ACC112 (cell line): ENCODE data around the gene CDKL4.
"Not testable (repeated sequence)": the region's sequence is repeated elsewhere in the genome, so short reads cannot be mapped to it uniquely, and the experiment has no call there.

Experiments
- H2AFZ ChIP-seq: fragments of 200-600 bp; sonication (generic); one replicate; pipeline ENCODE4 v1.6.0; 2017; ENCODE audit warnings: antibody characterized with exemption, low read length; ENCODE audit not compliant: unreplicated experiment
- H3K27ac ChIP-seq: fragments of 200-600 bp; sonication (generic); 2 replicates; pipeline ENCODE4 v1.5.1; 2014; ENCODE audit warnings: low read depth, mild to moderate bottlenecking, antibody characterized with exemption, low read length, moderate library complexity
- H3K27me3 ChIP-seq: fragments of 200-600 bp; sonication (generic); 2 replicates; pipeline ENCODE4 v1.6.1; 2014; ENCODE audit warnings: mild to moderate bottlenecking, antibody characterized with exemption, low read length, moderate library complexity, mixed read lengths; ENCODE audit not compliant: insufficient read depth
- H3K36me3 ChIP-seq: fragments of 200-600 bp; sonication (generic); 2 replicates; pipeline ENCODE4 v1.6.1; 2016; ENCODE audit warnings: mild to moderate bottlenecking, antibody characterized with exemption, low read length, moderate library complexity, mixed read lengths; ENCODE audit not compliant: insufficient read depth
- H3K4me1 ChIP-seq: fragments of 200-600 bp; sonication (generic); one replicate; pipeline ENCODE4 v1.6.1; 2016; ENCODE audit warnings: low read length, mixed read lengths; ENCODE audit not compliant: insufficient read depth, unreplicated experiment, control insufficient read depth
- H3K4me3 ChIP-seq: fragments of 200-600 bp; sonication (generic); 2 replicates; pipeline ENCODE4 v1.5.1; 2014; ENCODE audit warnings: mild to moderate bottlenecking, low read depth, low read length
- H3K79me2 ChIP-seq: fragments of 200-600 bp; sonication (generic); one replicate; pipeline ENCODE4 v1.6.0; 2016; ENCODE audit warnings: low read length; ENCODE audit not compliant: control insufficient read depth, unreplicated experiment, insufficient read depth

CDKL4 gene

GRCh38 chr2:39215545-39215944, 28.2 kb downstream of the CDKL4 start:
- H3K4me3 ChIP-seq, result no peak overlapping the region
- no peaks in the 10 kb centered on the region for H3K79me2 ChIP-seq
- H3K27me3 ChIP-seq, result no peaks in the 10 kb centered on the region
- no peaks in the 10 kb centered on the region for H3K4me1 ChIP-seq
- H3K27ac ChIP-seq, result no peak overlapping the region
- no peak overlapping the region for H2AFZ ChIP-seq
- no peaks in the 10 kb centered on the region for H3K36me3 ChIP-seq

DNA sequence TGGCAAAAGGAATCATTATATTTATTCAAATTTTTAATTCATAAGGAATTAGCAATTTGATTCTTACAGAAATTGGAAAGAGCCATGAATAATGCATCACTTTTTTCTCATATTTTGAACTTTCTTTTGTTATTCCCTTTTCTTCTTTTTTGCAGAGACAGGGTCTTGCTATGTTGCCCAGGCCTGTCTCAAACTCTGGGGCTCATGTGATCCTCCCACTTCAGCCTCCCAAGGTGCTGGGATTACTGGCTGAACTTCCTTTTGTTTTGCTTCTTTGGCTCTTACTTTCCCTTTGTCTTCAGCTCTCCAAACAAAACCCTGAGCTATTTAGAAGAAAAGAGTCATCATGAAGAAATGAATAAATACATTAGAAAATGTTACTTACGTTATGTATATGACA, 30.8 kb downstream of the CDKL4 start:
- H3K36me3 ChIP-seq, result no peaks in the 10 kb centered on the region
- H3K4me1 ChIP-seq, result no peaks in the 10 kb centered on the region
- H3K79me2 ChIP-seq, result no peaks in the 10 kb centered on the region
- no peak overlapping the region for H3K4me3 ChIP-seq
- H3K27me3 ChIP-seq, result no peaks in the 10 kb centered on the region
- no peak overlapping the region for H3K27ac ChIP-seq
- H2AFZ ChIP-seq, result no peak overlapping the region

GRCh38 chr2:39210846-39211245, 32.9 kb downstream of the CDKL4 start:
- Histone ChIP-seq H3K79me2 (no peaks in the 10 kb centered on the region), H3K4me1 (no peaks in the 10 kb centered on the region), H3K4me3 (no peak overlapping the region), H3K27ac (no peak overlapping the region), H2AFZ (no peak overlapping the region), H3K36me3 (no peaks in the 10 kb centered on the region), H3K27me3 (no peaks in the 10 kb centered on the region)

GRCh38 chr2:39203382-39203781, 40.4 kb downstream of the CDKL4 start:
- no peaks in the 10 kb centered on the region for H3K4me1 ChIP-seq
- no peak overlapping the region for H3K4me3 ChIP-seq
- no peak overlapping the region for H3K27ac ChIP-seq
- no peaks in the 10 kb centered on the region for H3K79me2 ChIP-seq
- H3K36me3 ChIP-seq, result no peaks in the 10 kb centered on the region
- no peaks in the 10 kb centered on the region for H3K27me3 ChIP-seq
- no peak overlapping the region for H2AFZ ChIP-seq

- Histone ChIP-seq H3K27me3 (no peaks in the 10 kb centered on the region), H2AFZ (no peak overlapping the region), H3K4me1 (no peaks in the 10 kb centered on the region), H3K27ac (no peak overlapping the region), H3K79me2 (no peaks in the 10 kb centered on the region), H3K36me3 (no peaks in the 10 kb centered on the region), H3K4me3 (no peak overlapping the region)
Measured at GRCh38 chr2:39202639-39203369, 41.0 kb downstream of the CDKL4 start.

- not testable (repeated sequence) for H3K36me3 ChIP-seq, H3K4me3 ChIP-seq, H3K27me3 ChIP-seq, H3K4me1 ChIP-seq, H2AFZ ChIP-seq, H3K79me2 ChIP-seq, H3K27ac ChIP-seq
Measured at GRCh38 chr2:39197003-39197402, 46.8 kb downstream of the CDKL4 start.

- Histone ChIP-seq H2AFZ (no peak overlapping the region), H3K4me3 (no peak overlapping the region), H3K4me1 (no peaks in the 10 kb centered on the region), H3K36me3 (no peaks in the 10 kb centered on the region), H3K27me3 (no peaks in the 10 kb centered on the region), H3K27ac (no peak overlapping the region), H3K79me2 (no peaks in the 10 kb centered on the region)
Measured at GRCh38 chr2:39194686-39195085, 49.1 kb downstream of the CDKL4 start.

DNA sequence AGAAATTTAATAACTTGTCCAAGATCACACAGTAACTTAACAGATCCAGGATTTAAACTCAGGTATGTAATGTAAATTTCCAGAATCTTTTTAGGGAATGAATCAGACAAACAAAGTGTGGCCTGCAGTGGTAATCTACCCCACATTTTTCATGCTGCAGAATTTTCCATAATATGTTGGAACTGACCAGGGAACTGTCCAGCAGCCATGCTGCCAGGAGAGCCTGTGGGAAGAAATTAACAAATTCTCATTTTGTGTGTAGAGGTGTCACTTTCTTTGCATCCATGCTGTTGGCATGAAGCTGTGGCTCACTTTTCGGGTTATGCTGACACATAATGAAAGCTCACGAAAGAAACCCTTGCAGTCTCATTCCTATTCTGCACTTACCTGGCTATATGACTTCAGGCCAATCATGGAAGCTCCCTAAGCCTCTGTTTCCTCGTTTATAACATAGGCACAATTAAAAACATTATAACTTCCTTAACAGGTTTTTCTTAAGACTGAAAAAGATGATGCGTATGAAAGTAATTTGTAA, 54.7 kb downstream of the CDKL4 start:
- H3K27ac ChIP-seq, result no peak overlapping the region
- H3K4me3 ChIP-seq, result no peak overlapping the region
- no peaks in the 10 kb centered on the region for H3K4me1 ChIP-seq
- H2AFZ ChIP-seq, result no peak overlapping the region
- no peaks in the 10 kb centered on the region for H3K27me3 ChIP-seq
- no peaks in the 10 kb centered on the region for H3K36me3 ChIP-seq
- no peaks in the 10 kb centered on the region for H3K79me2 ChIP-seq

DNA sequence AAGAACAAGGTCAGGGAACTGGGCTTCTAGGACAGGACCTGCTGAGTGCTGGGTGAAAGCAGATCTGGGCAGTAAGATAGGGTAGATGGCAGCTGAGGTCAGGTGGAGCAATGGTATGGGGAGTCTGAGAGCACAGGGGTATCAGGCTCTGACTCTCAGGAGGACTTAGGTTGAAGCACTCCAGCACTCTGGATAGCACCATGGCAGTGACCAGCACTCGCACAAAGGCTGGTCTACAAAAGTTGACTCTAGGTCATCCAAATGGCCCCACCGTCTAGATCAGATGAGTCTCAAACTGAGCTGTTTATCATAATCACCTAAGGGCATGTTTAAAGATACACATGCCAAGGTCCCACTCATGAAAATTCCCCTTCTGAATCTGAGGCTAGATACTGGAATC, 60.1 kb downstream of the CDKL4 start:
- H3K4me3 ChIP-seq, result no peak overlapping the region
- no peaks in the 10 kb centered on the region for H3K36me3 ChIP-seq
- H3K79me2 ChIP-seq, result no peaks in the 10 kb centered on the region
- no peaks in the 10 kb centered on the region for H3K27me3 ChIP-seq
- H2AFZ ChIP-seq, result no peak overlapping the region
- H3K27ac ChIP-seq, result no peak overlapping the region
- no peaks in the 10 kb centered on the region for H3K4me1 ChIP-seq

GRCh38 chr2:39181297-39181696, 62.5 kb downstream of the CDKL4 start:
- Histone ChIP-seq H3K27ac (no peak overlapping the region), H3K4me3 (no peak overlapping the region), H2AFZ (no peak overlapping the region), H3K36me3 (no peaks in the 10 kb centered on the region), H3K4me1 (no peaks in the 10 kb centered on the region), H3K79me2 (no peaks in the 10 kb centered on the region), H3K27me3 (no peaks in the 10 kb centered on the region)
